ENCODE results near the gene PARD3B.
A peak's percentile ranks its signal among the peaks of the same experiment; 100 is the strongest.

Gene PARD3B

GRCh38 chr2:205321231-205321630 is 776.0 kb downstream of the PARD3B start:
- H4K20me1 ChIP-seq (ENCODE audit: insufficient read depth, low read length) = no peaks in the 10 kb centered on the region
- H3K79me2 ChIP-seq (ENCODE audit: insufficient read depth, low read length) = no peaks in the 10 kb centered on the region
- no peak for TF ChIP-seq EZH2 (IDR thresholded peaks at IDR 0.05; ENCODE audit: borderline replicate concordance, low read depth, low read length, severe bottlenecking)
- TF ChIP-seq CTCF (IDR thresholded peaks at IDR 0.05; ENCODE audit: borderline replicate concordance, extremely low read depth, low read length, poor library complexity, severe bottlenecking) = no peak
- ATAC-seq (ENCODE audit: insufficient read depth, low read depth) = no peak
- no peak overlapping the region for H3K4me2 ChIP-seq (ENCODE audit: insufficient read depth, low read length)
- no peak overlapping the region for H3K4me3 ChIP-seq (ENCODE audit: low read depth in 1 of 2, low read length in 2 of 2)
- no peaks in the 10 kb centered on the region for H3K27me3 ChIP-seq (ENCODE audit: insufficient read depth, low read length, poor library complexity)
- no peaks in the 10 kb centered on the region for H3K9me3 ChIP-seq (ENCODE audit: insufficient read depth, low read length, severe bottlenecking)
- H2AFZ ChIP-seq (ENCODE audit: low read depth, low read length) = no peak overlapping the region
- no peaks in the 10 kb centered on the region for H3K4me1 ChIP-seq (ENCODE audit: insufficient read depth, low read length)
- no peak overlapping the region for H3K27ac ChIP-seq (ENCODE audit: low read length)
- DNase-seq = no peak
- no peak overlapping the region for H3K9ac ChIP-seq (ENCODE audit: low read depth, low read length)
- H3K36me3 ChIP-seq (ENCODE audit: insufficient read depth, low read length) = no peaks in the 10 kb centered on the region

GRCh38 chr2:205323929-205324328 is 778.7 kb downstream of the PARD3B start:
- no peak for TF ChIP-seq EZH2 (IDR thresholded peaks at IDR 0.05; ENCODE audit: borderline replicate concordance, low read depth, low read length, severe bottlenecking)
- peak; percentile 57 for TF ChIP-seq CTCF (IDR thresholded peaks at IDR 0.05; ENCODE audit: borderline replicate concordance, extremely low read depth, low read length, poor library complexity, severe bottlenecking)
- no peaks in the 10 kb centered on the region for H3K79me2 ChIP-seq (ENCODE audit: insufficient read depth, low read length)
- no peak overlapping the region for H3K9ac ChIP-seq (ENCODE audit: low read depth, low read length)
- no peaks in the 10 kb centered on the region for H3K4me1 ChIP-seq (ENCODE audit: insufficient read depth, low read length)
- no peaks in the 10 kb centered on the region for H4K20me1 ChIP-seq (ENCODE audit: insufficient read depth, low read length)
- no peaks in the 10 kb centered on the region for H3K9me3 ChIP-seq (ENCODE audit: insufficient read depth, low read length, severe bottlenecking)
- no peak overlapping the region for H2AFZ ChIP-seq (ENCODE audit: low read depth, low read length)
- ATAC-seq (ENCODE audit: insufficient read depth, low read depth) = peak; percentile 53; the same call in 1 of the 3 replicates
- H3K27ac ChIP-seq (ENCODE audit: low read length) = no peak overlapping the region
- no peaks in the 10 kb centered on the region for H3K27me3 ChIP-seq (ENCODE audit: insufficient read depth, low read length, poor library complexity)
- no peaks in the 10 kb centered on the region for H3K36me3 ChIP-seq (ENCODE audit: insufficient read depth, low read length)
- H3K4me2 ChIP-seq (ENCODE audit: insufficient read depth, low read length) = no peak overlapping the region
- no peak overlapping the region for H3K4me3 ChIP-seq (ENCODE audit: low read depth in 1 of 2, low read length in 2 of 2)
- no peak for DNase-seq

GRCh38 chr2:205324355-205324754 is 779.1 kb downstream of the PARD3B start:
- no peaks in the 10 kb centered on the region for H3K27me3 ChIP-seq (ENCODE audit: insufficient read depth, low read length, poor library complexity)
- H3K9ac ChIP-seq (ENCODE audit: low read depth, low read length) = no peak overlapping the region
- DNase-seq (no peak), ATAC-seq (ENCODE audit: insufficient read depth, low read depth) (no peak)
- no peak overlapping the region for H3K4me2 ChIP-seq (ENCODE audit: insufficient read depth, low read length)
- H3K4me3 ChIP-seq (ENCODE audit: low read depth in 1 of 2, low read length in 2 of 2) = no peak overlapping the region
- H3K9me3 ChIP-seq (ENCODE audit: insufficient read depth, low read length, severe bottlenecking) = no peaks in the 10 kb centered on the region
- H2AFZ ChIP-seq (ENCODE audit: low read depth, low read length) = no peak overlapping the region
- no peaks in the 10 kb centered on the region for H3K36me3 ChIP-seq (ENCODE audit: insufficient read depth, low read length)
- H3K4me1 ChIP-seq (ENCODE audit: insufficient read depth, low read length) = no peaks in the 10 kb centered on the region
- H3K27ac ChIP-seq (ENCODE audit: low read length) = no peak overlapping the region
- H3K79me2 ChIP-seq (ENCODE audit: insufficient read depth, low read length) = no peaks in the 10 kb centered on the region
- TF ChIP-seq EZH2 (IDR thresholded peaks at IDR 0.05; ENCODE audit: borderline replicate concordance, low read depth, low read length, severe bottlenecking) = no peak
- no peak for TF ChIP-seq CTCF (IDR thresholded peaks at IDR 0.05; ENCODE audit: borderline replicate concordance, extremely low read depth, low read length, poor library complexity, severe bottlenecking)
- H4K20me1 ChIP-seq (ENCODE audit: insufficient read depth, low read length) = no peaks in the 10 kb centered on the region

- Histone ChIP-seq H3K27me3 (ENCODE audit: insufficient read depth, low read length, poor library complexity) (no peaks in the 10 kb centered on the region), H3K36me3 (ENCODE audit: insufficient read depth, low read length) (no peaks in the 10 kb centered on the region), H3K79me2 (ENCODE audit: insufficient read depth, low read length) (no peaks in the 10 kb centered on the region), H4K20me1 (ENCODE audit: insufficient read depth, low read length) (no peaks in the 10 kb centered on the region), H3K4me3 (ENCODE audit: low read depth in 1 of 2, low read length in 2 of 2) (no peak overlapping the region), H3K9me3 (ENCODE audit: insufficient read depth, low read length, severe bottlenecking) (no peaks in the 10 kb centered on the region), H3K27ac (ENCODE audit: low read length) (no peak overlapping the region), H3K4me2 (ENCODE audit: insufficient read depth, low read length) (no peak overlapping the region), H3K4me1 (ENCODE audit: insufficient read depth, low read length) (no peaks in the 10 kb centered on the region), H3K9ac (ENCODE audit: low read depth, low read length) (no peak overlapping the region), H2AFZ (ENCODE audit: low read depth, low read length) (no peak overlapping the region)
- no peak for DNase-seq
- no peak for TF ChIP-seq EZH2 (IDR thresholded peaks at IDR 0.05; ENCODE audit: borderline replicate concordance, low read depth, low read length, severe bottlenecking)
- no peak for TF ChIP-seq CTCF (IDR thresholded peaks at IDR 0.05; ENCODE audit: borderline replicate concordance, extremely low read depth, low read length, poor library complexity, severe bottlenecking)
- ATAC-seq (ENCODE audit: insufficient read depth, low read depth) = no peak
Observed at GRCh38 chr2:205333351-205333750, 788.1 kb downstream of the PARD3B start.

Measured in DND-41 (cell line).